CD4-positive, CD25-positive, alpha-beta regulatory T cell (primary cell): Measurements from ENCODE around the gene SPINK8. TPM values are rescaled to one million over a fixed set of nuclear protein-coding genes. Genes with fewer than 3 reads are reported as not detected.
"Not testable (repeated sequence)": the region's sequence is repeated elsewhere in the genome, so short reads cannot be mapped to it uniquely, and the experiment has no call there.

Experiments
- ATAC-seq, 2 donors: fragments of 150-1000 bp; cut with Tn5 transposase; one replicate each; pipeline ENCODE4 v1.10.0; 2021; ENCODE audit warnings: low read depth in 2 of 2, moderate number of reproducible peaks in 2 of 2, moderate library complexity in 1 of 2
- DNase-seq, 3 donors: peaks; one replicate each; pipeline versions ENCODE4 v3.0.0 to v3.0.0-alpha.2; 2012 to 2022; ENCODE audit warnings: mixed read lengths in 1 of 3
- H3K27ac ChIP-seq: one replicate; pipeline ENCODE4 v1.7.0; 2013; ENCODE audit warnings: mild to moderate bottlenecking, low read length; ENCODE audit not compliant: insufficient read depth, poor library complexity, severe bottlenecking
- H3K27me3 ChIP-seq: one replicate; pipeline ENCODE4 v1.7.0; 2013; ENCODE audit warnings: low read length; ENCODE audit not compliant: control insufficient read depth, insufficient read depth
- H3K36me3 ChIP-seq: one replicate; pipeline ENCODE4 v1.7.0; 2013; ENCODE audit warnings: mild to moderate bottlenecking, low read length, moderate library complexity; ENCODE audit not compliant: control insufficient read depth, insufficient read depth
- H3K4me1 ChIP-seq: 2 replicates; pipeline ENCODE4 v1.7.0; 2013; ENCODE audit warnings: mild to moderate bottlenecking, low read length; ENCODE audit not compliant: insufficient read depth, control insufficient read depth, poor library complexity, severe bottlenecking
- H3K4me3 ChIP-seq: one replicate; pipeline ENCODE4 v1.7.0; 2013; ENCODE audit warnings: low read depth, mild to moderate bottlenecking, low read length, moderate library complexity
- H3K9me3 ChIP-seq, 2 experiments: 1 replicate in 1 of 2; 2 replicates in 1 of 2; pipeline ENCODE4 v1.7.0; 2013; ENCODE audit warnings: low read length in 2 of 2, mild to moderate bottlenecking in 1 of 2, moderate library complexity in 1 of 2; ENCODE audit not compliant: control insufficient read depth in 2 of 2
- H3K27ac Mint-ChIP-seq, 3 donors: one replicate each; pipeline ENCODE4 v1.8.0; 2020 to 2022; ENCODE audit warnings: mild to moderate bottlenecking in 3 of 3, mixed read lengths in 3 of 3, moderate library complexity in 2 of 3
- H3K27me3 Mint-ChIP-seq: one replicate; pipeline ENCODE4 v1.8.0; 2022; ENCODE audit warnings: mild to moderate bottlenecking, mixed read lengths
- H3K36me3 Mint-ChIP-seq: one replicate; pipeline ENCODE4 v1.8.0; 2020; ENCODE audit warnings: mixed read lengths
- H3K4me1 Mint-ChIP-seq, 4 donors: one replicate each; pipeline ENCODE4 v1.8.0; 2020 to 2022; ENCODE audit warnings: mixed read lengths in 4 of 4, mild to moderate bottlenecking in 1 of 4
- H3K4me3 Mint-ChIP-seq, 4 donors: one replicate each; pipeline ENCODE4 v1.8.0; 2020 to 2022; ENCODE audit warnings: mild to moderate bottlenecking in 4 of 4, mixed read lengths in 4 of 4, moderate library complexity in 3 of 4
- H3K9me3 Mint-ChIP-seq, 7 donors: one replicate each; pipeline ENCODE4 v1.8.0; 2020 to 2022; ENCODE audit warnings: mixed read lengths in 7 of 7, mild to moderate bottlenecking in 3 of 7, moderate library complexity in 2 of 7
- polyA plus RNA-seq, 4 donors: library from polyadenylated mRNA; unstranded; fragments of 300-500 nt; fragmentation: Illumina TruSeq; gene quantifications; one replicate each; pipeline ENCODE4 v1.2.3, GENCODE V29; 2021
- total RNA-seq: library from RNA; stranded (reverse); gene quantifications from one replicate; pipeline ENCODE4 v1.2.3, GENCODE V29; 2022

Gene SPINK8
- total and polyA plus RNA-seq, 5 donors from 2014 or later: not detected

- H3K9me3 ChIP-seq: no peaks in the 10 kb centered on the region
- no peaks in the 10 kb centered on the region for H3K4me1 Mint-ChIP-seq
- H3K4me3 Mint-ChIP-seq: no peak overlapping the region
- H3K4me3 ChIP-seq: no peak overlapping the region
- H3K4me1 ChIP-seq: no peaks in the 10 kb centered on the region
- H3K27me3 Mint-ChIP-seq: peaks cover 37% of the 10 kb centered on the region
- H3K27ac ChIP-seq: no peak overlapping the region
- no peak overlapping the region for H3K27ac Mint-ChIP-seq
- H3K27me3 ChIP-seq: no peaks in the 10 kb centered on the region
- H3K9me3 Mint-ChIP-seq: no peaks in the 10 kb centered on the region
- ATAC-seq (no peak), DNase-seq (no peak)
- no peaks in the 10 kb centered on the region for H3K36me3 Mint-ChIP-seq
- no peaks in the 10 kb centered on the region for H3K36me3 ChIP-seq
Measured at GRCh38 chr3:48343432-48343831, 10.0 kb upstream of the SPINK8 start.

GRCh38 chr3:48338635-48339034 is 5.2 kb upstream of the SPINK8 start:
- DNase-seq (no peak), ATAC-seq (no peak)
- Mint-ChIP-seq H3K9me3 (no peaks in the 10 kb centered on the region), H3K4me1 (no peaks in the 10 kb centered on the region), H3K27me3 (peaks cover 32% of the 10 kb centered on the region), H3K4me3 (no peak overlapping the region), H3K36me3 (no peaks in the 10 kb centered on the region), H3K27ac (no peak overlapping the region)
- H3K27ac ChIP-seq: no peak overlapping the region
- peaks cover 7% of the 10 kb centered on the region for H3K27me3 ChIP-seq
- H3K4me1 ChIP-seq: no peaks in the 10 kb centered on the region
- no peak overlapping the region for H3K4me3 ChIP-seq
- H3K36me3 ChIP-seq: no peaks in the 10 kb centered on the region
- H3K9me3 ChIP-seq: no peaks in the 10 kb centered on the region

GRCh38 chr3:48337536-48337935 is 4.1 kb upstream of the SPINK8 start:
- H3K4me3 ChIP-seq: not testable (repeated sequence)

GRCh38 chr3:48335286-48335685 is 1.8 kb upstream of the SPINK8 start:
- ATAC-seq, H3K4me3 ChIP-seq, H3K27ac ChIP-seq, H3K4me1 Mint-ChIP-seq, H3K4me1 ChIP-seq, H3K27ac Mint-ChIP-seq, H3K9me3 ChIP-seq, H3K36me3 ChIP-seq, H3K4me3 Mint-ChIP-seq, H3K36me3 Mint-ChIP-seq, DNase-seq, H3K9me3 Mint-ChIP-seq, H3K27me3 ChIP-seq: not testable (repeated sequence)
- H3K27me3 Mint-ChIP-seq: peaks cover 43% of the 10 kb centered on the region

More at GRCh38 chr3:48337536-48337935, 4.1 kb upstream of the SPINK8 start:
- not testable (repeated sequence) for H3K4me3 Mint-ChIP-seq, DNase-seq, ATAC-seq, H3K27ac ChIP-seq, H3K36me3 ChIP-seq, H3K4me1 Mint-ChIP-seq, H3K36me3 Mint-ChIP-seq, H3K27ac Mint-ChIP-seq, H3K4me1 ChIP-seq, H3K27me3 ChIP-seq, H3K9me3 ChIP-seq, H3K9me3 Mint-ChIP-seq
- peaks cover 42% of the 10 kb centered on the region for H3K27me3 Mint-ChIP-seq

- H3K4me3 ChIP-seq: no peak overlapping the region
- no peaks in the 10 kb centered on the region for H3K4me1 ChIP-seq
- H3K4me3 Mint-ChIP-seq: no peak overlapping the region
- H3K27ac Mint-ChIP-seq: no peak overlapping the region
- ATAC-seq (no peak), DNase-seq (no peak)
- H3K4me1 Mint-ChIP-seq: no peaks in the 10 kb centered on the region
- H3K9me3 Mint-ChIP-seq: no peaks in the 10 kb centered on the region
- H3K27ac ChIP-seq: no peak overlapping the region
- H3K27me3 Mint-ChIP-seq: peaks cover 41% of the 10 kb centered on the region
- no peaks in the 10 kb centered on the region for H3K9me3 ChIP-seq
- peaks cover 7% of the 10 kb centered on the region for H3K27me3 ChIP-seq
- H3K36me3 ChIP-seq: no peaks in the 10 kb centered on the region
- H3K36me3 Mint-ChIP-seq: no peaks in the 10 kb centered on the region
Measured at GRCh38 chr3:48334605-48335004, 1.1 kb upstream of the SPINK8 start.

- H3K9me3 Mint-ChIP-seq, H3K4me3 Mint-ChIP-seq, H3K4me1 Mint-ChIP-seq, H3K4me1 ChIP-seq, H3K36me3 ChIP-seq, H3K4me3 ChIP-seq, H3K27me3 ChIP-seq, DNase-seq, H3K9me3 ChIP-seq, H3K27ac ChIP-seq, ATAC-seq, H3K36me3 Mint-ChIP-seq, H3K27ac Mint-ChIP-seq: not testable (repeated sequence)
- H3K27me3 Mint-ChIP-seq: peaks cover 56% of the 10 kb centered on the region
Measured at GRCh38 chr3:48331706-48332435, 1.6 kb downstream of the SPINK8 start.

GRCh38 chr3:48320996-48321395 is 12.5 kb downstream of the SPINK8 start:
- ATAC-seq: peak in 1 of 2 donors; percentile 67
- H3K27ac Mint-ChIP-seq: peak overlapping the region in 2 of 3 donors; percentile 14 to 31

More at GRCh38 chr3:48320996-48321395, 12.5 kb downstream of the SPINK8 start:
- H3K9me3 Mint-ChIP-seq: peaks cover 1 to 13% (median 3%) of the 10 kb centered on the region in 7 donors
- H3K27me3 ChIP-seq: peaks cover 8% of the 10 kb centered on the region
- no peak overlapping the region for H3K4me3 ChIP-seq
- no peaks in the 10 kb centered on the region for H3K36me3 Mint-ChIP-seq
- H3K9me3 ChIP-seq: peaks cover 3 to 4% of the 10 kb centered on the region in 2 experiments
- peak in 2 of 3 donors; percentile 7 to 27 for DNase-seq
- no peak overlapping the region for H3K4me3 Mint-ChIP-seq
- H3K27ac ChIP-seq: no peak overlapping the region
- peaks cover 33% of the 10 kb centered on the region for H3K27me3 Mint-ChIP-seq
- H3K4me1 Mint-ChIP-seq: peaks cover 0 to 5% (median 0%) of the 10 kb centered on the region in 4 donors
- no peaks in the 10 kb centered on the region for H3K4me1 ChIP-seq
- no peaks in the 10 kb centered on the region for H3K36me3 ChIP-seq
